NCI-H524 treated with DMSO at 0.1 percent for 48 hours (cell line): ENCODE measurements around the gene SLC22A16.
A peak's percentile ranks its signal among the peaks of the same experiment; 100 is the strongest.

Experiments
- DNase-seq: peaks from one replicate; lab custom pipeline; 2025; lab: John Stamatoyannopoulos, UW

The SLC22A16 gene

DNA sequence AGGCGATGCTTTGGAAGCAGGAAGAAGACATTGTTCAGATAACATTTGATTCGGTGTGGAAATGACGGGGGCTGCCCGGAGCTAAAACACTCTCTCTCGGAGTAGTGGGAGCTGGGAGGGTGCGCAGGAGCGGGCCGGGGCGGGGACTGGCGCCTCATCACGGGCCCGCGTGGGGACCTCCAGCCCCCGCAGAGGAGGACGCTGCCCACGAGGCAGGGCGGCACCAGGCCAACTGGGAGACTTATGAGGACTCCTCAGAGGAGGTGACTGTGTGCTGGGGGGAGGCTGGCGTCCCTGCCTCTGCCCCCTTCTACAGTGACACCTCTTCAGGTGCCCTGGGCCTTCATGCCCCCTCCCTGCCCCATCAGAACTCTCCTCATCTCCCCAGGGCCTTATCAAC is 76.2 kb downstream of the SLC22A16 start:
- DNase-seq = no peak

DNA sequence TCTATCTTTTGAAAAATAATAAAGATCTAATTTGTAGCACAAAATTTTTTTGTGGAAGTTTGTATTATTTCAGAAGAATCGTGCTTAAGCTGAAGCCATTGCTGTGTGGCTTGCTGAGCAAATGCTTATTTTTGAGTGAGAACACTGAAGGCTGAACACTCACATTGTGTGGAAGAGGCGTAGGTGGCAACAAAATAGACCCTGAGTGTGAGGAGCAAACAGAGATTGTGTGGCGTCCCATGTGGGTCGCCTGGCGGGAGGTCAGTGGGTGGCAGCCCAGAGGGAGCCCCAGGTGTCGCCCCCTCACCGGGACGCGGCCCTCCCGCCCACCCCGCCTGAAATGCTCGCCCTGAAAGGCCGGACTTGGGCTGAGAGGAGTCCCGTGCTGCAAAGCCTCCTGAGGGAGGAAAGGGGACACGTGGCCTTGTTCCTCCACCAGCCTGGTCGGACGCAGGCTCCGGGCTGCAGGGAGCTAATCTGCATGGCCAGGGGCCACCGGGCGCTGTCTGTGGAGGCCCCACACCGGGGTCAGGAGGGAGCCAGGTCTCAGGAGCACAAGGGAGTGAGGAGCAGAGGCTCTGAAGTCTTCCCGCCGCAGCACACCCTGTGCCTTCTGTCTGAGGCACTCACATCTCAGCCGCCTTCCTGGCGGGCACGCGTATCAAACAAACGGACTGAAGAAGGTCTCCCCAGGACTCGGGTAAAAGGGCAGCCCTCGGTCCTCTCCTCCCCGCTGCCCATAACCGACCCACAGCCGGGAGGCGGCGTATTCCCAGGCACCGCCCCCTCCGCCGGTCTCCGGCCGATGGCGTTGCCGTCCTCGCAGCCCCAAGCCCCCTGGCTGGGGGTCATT is 77.0 kb downstream of the SLC22A16 start:
- DNase-seq = no peak

DNA sequence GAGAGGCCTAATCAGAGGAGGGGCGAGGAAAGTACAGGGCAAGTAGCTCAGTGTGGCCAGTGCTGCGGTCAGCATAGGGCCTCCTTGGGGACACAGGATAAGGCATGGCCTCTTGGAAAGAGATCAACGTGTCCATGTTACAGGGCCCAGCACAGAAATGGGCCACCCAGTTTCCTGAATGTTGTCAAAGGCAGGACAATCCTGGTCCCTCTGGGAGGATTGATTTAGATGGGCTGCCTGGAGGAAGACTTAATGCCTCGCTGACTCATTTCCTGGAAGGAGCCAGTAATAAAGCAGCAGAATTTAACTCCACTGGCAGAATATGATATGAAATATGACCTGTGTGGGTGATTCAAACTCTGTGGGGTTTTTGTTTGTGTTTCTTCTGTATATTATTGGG is 77.6 kb downstream of the SLC22A16 start:
- no peak for DNase-seq

DNA sequence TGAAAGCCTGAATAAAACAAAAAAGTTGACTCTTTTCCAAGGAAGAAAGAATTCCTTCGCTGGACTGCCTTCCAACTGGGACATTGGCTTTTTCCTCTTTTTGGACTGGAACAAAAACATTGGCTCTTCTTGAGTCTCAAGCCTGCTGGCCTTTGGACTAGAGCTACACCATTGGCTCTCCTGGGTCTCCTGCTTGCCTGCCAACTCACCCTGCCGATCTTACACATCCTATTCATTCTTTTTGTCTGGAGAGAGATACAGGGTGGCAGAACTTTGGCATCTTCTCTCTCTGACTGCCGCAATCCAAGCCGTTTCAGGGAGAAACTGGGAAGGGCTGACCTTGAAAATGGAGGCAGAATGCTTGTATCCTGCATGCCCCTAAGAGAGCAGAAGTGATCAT is 81.2 kb downstream of the SLC22A16 start:
- DNase-seq = no peak

DNA sequence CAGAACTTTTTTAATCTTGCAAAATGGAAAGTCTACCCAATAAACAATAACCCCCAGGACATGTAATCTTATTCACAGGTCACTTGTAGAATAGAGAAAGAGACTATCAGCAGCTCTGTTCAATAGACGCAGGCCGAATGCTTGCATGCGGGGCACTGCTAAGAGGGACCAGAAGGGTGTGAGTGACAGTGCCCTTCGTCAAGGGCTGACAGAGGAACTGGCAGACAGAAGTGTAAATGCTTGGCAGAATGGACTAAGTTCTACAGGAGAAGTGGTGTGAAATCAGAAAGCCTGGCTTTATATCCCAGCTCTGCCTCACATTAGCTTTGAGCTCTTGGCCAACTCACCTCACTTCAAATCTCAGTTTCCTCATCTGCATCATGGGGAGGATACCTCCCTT is 82.0 kb downstream of the SLC22A16 start:
- no peak for DNase-seq

DNA sequence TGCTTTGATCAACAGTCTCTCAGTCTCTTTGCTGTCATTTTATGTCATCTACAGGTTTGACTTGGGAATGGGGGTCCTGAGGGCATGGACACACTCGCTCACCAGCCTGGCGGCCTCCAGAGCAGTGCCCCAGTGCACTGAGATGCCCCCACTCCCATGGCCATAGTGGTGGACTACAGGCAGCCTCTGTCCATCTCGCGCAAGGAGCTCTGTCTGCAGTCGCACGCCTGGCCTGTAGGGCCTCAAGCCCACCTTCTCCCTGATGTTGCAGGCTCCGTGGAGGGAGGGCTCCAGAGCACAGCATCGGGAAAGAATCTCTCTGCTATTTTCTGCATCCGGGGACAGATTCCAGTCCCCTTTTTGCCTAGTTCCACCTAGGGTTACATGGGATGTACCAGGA is 83.7 kb downstream of the SLC22A16 start:
- DNase-seq = no peak

DNA sequence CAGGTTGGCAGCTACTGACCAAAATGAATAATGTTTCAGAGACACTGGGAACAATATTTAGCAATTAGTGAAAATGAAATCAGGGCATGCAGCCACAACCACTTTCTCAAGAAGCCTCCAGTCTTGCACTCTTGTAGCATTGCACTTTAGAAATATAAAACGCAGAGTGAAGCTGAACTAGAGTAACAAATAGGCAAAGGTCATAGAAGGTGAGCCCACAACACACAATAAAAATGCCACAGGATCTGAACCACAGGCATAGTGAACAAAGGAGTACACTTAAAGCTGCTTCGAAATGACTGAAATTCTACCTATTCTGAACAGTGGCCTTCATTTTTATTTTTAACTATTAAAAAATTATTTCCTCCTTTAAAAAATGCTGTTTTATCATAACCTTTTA is 86.0 kb downstream of the SLC22A16 start:
- no peak for DNase-seq

DNA sequence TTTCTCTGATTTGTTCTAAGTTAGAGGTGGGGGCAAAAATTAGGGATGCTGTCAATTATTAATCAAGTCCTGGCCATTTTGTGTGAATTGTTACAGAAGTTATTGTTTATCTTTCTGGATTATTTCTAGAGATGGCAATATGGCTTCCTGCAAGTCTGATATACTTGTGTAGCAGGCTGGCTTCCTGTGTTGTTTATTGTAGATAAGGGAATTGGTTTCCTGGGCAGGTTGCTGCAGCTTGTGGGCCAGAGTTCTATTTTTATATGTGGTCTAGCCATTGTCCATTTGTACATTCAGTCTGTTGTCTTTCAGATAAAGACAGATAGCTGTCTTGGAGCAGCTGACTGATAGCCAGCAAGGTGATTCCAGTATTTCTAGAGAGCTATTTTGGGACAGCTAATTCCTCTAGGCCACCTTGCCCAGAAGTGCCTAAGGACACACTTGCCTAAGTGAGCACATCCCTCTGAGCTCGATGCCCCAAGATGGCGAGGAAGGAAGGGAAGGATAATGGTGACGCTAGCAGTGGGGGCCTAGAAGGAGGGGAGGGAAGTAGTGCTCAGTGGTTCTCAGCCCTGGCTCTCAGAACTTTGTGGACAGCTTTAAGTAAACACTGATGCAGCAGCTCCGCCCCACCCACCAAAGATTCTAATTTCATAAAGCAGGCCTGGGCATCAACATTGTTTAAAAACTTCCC is 86.6 kb downstream of the SLC22A16 start:
- no peak for DNase-seq

DNA sequence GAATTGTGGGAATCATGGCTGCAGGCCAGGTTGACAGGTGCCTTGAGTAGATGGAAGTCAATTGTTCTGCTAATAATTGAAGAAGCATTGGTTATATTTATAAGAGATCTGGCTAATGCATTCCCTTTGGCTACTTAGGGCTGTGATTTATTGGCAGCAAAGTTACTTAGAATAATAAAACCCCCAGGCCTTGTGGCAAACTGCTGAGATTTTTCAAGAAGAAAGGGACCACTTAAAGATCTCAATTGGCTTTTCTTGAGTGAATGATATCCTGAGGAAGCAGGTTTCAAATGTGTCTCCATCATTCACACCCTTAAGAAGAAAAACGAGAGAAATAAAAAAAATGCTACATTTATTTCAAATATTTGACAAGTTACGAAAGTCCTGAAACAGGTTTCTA is 88.4 kb downstream of the SLC22A16 start:
- no peak for DNase-seq

DNA sequence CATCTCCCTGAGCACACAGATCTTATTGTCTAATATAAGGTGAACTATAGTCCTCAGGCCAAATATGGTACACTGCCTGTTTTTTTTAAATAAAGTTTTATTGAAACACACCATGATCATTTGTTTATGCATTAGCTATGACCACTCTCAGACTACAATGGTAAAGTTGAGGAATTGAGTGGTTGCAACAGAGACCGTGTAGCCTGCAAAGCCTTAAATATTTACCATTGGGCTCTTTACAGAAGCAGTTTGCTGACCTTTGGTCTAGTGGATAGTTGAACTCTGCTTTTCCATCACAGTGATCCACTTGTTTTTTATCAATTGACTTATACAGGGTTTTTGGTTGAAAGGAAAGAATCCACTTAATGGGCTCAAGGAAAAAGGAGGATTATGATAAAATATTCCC is 91.0 kb downstream of the SLC22A16 start:
- no peak for DNase-seq

DNA sequence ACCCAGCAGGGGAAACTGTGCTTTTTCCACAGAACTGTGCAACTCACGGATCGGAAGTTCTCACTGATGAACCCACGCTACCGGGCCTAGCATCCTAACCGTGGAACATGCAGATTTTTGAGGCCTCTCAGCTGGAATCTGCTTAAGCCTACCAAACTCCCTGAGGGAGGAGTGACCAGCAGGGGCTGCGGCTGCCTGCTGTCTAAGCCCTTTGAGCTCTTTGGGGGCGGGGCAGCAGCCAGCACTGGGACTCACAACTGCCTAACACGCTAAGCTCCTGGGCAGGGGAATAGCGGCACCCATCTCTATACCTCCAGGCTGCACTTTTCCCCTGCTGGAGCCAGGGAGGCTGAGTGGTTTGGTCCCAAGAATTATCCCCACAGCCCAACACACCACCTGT is 97.9 kb downstream of the SLC22A16 start:
- DNase-seq = peak; percentile 19
